NB4 (cell line): Measurements from ENCODE around the gene MGLL.

Source experiments
- TF ChIP-seq, protein P1 (sequence below): IDR thresholded peaks from one replicate; pipeline ENCODE4 v1.5.1; 2012; ENCODE audit warnings: low read depth, low read length
- TF ChIP-seq, protein P2 (sequence below): IDR thresholded peaks from 2 replicates; pipeline ENCODE4 v1.6.1; 2011; ENCODE audit warnings: low read depth, low read length

DNA sequence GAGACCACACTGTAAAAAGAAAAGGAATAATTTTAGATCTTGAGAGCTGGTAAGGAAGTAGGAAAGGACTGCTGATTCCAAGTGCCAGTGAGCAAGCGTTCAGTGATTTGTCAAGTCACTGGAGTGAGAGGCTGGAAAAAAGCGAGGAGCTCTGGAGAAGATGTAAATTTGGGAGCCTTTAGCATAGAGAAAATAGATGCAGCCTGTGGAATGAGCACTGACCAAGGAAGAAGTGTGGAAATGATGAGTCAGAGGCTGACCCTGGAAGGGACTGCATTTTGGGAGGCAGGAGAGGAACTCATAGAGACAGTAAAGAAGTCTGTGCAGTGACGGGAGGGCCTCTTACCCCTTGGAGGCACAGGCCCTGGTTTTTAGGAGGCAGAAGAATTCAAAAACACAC is 166.7 kb downstream of the MGLL start:
- TF ChIP-seq, protein P1, sequence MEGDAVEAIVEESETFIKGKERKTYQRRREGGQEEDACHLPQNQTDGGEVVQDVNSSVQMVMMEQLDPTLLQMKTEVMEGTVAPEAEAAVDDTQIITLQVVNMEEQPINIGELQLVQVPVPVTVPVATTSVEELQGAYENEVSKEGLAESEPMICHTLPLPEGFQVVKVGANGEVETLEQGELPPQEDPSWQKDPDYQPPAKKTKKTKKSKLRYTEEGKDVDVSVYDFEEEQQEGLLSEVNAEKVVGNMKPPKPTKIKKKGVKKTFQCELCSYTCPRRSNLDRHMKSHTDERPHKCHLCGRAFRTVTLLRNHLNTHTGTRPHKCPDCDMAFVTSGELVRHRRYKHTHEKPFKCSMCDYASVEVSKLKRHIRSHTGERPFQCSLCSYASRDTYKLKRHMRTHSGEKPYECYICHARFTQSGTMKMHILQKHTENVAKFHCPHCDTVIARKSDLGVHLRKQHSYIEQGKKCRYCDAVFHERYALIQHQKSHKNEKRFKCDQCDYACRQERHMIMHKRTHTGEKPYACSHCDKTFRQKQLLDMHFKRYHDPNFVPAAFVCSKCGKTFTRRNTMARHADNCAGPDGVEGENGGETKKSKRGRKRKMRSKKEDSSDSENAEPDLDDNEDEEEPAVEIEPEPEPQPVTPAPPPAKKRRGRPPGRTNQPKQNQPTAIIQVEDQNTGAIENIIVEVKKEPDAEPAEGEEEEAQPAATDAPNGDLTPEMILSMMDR, result no peak
- TF ChIP-seq, protein P2, sequence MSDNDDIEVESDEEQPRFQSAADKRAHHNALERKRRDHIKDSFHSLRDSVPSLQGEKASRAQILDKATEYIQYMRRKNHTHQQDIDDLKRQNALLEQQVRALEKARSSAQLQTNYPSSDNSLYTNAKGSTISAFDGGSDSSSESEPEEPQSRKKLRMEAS, result no peak
